OCI-M2 (cell line): ENCODE data around the gene PSMD13.

ENCODE experiments used
- DNase-seq: peaks from one replicate; lab custom pipeline; 2025; ENCODE audit not compliant: unreplicated experiment; lab: John Stamatoyannopoulos, UW

PSMD13 gene

GRCh38 chr11:203945-204586, 32.7 kb upstream of the PSMD13 start:
- no peak for DNase-seq

GRCh38 chr11:204587-205109, 32.1 kb upstream of the PSMD13 start:
- DNase-seq: no peak

GRCh38 chr11:205221-206001, 31.4 kb upstream of the PSMD13 start:
- no peak for DNase-seq

GRCh38 chr11:206002-206384, 30.8 kb upstream of the PSMD13 start:
- DNase-seq: no peak

- no peak for DNase-seq
Observed at GRCh38 chr11:206526-207207, 30.1 kb upstream of the PSMD13 start.

- peak; percentile 65 for DNase-seq
Observed at GRCh38 chr11:207208-207862, 29.4 kb upstream of the PSMD13 start, which contains the start of the genes BET1L and RIC8A. Gene BET1L (minus strand): TSS chr11:207399. CDS start chr11:207321, 78 bp downstream. Gene RIC8A (plus strand): TSS chr11:207708. CDS start chr11:208855, 1,147 bp downstream.

- no peak for DNase-seq
Observed at GRCh38 chr11:207863-208180, 29.0 kb upstream of the PSMD13 start.

- DNase-seq: no peak
Observed at GRCh38 chr11:208181-208916, 28.4 kb upstream of the PSMD13 start.

- no peak for DNase-seq
Observed at GRCh38 chr11:208917-209260, 27.9 kb upstream of the PSMD13 start.

GRCh38 chr11:209275-210121, 27.3 kb upstream of the PSMD13 start:
- no peak for DNase-seq

GRCh38 chr11:210122-210802, 26.5 kb upstream of the PSMD13 start:
- DNase-seq: no peak

GRCh38 chr11:210803-211180, 26.0 kb upstream of the PSMD13 start:
- DNase-seq: no peak

- DNase-seq: no peak
Observed at GRCh38 chr11:211295-211694, 25.5 kb upstream of the PSMD13 start.

GRCh38 chr11:211741-212140, 25.0 kb upstream of the PSMD13 start:
- DNase-seq: no peak

- DNase-seq: no peak
Observed at GRCh38 chr11:212150-213100, 24.4 kb upstream of the PSMD13 start.

GRCh38 chr11:213111-213510, 23.7 kb upstream of the PSMD13 start:
- DNase-seq: no peak

GRCh38 chr11:214083-214482, 22.7 kb upstream of the PSMD13 start:
- DNase-seq: no peak

GRCh38 chr11:215581-216037, 21.2 kb upstream of the PSMD13 start:
- DNase-seq: no peak
